Peyer's patch (tissue), 4 donors: ENCODE measurements around the gene TEKT3. TPM values are rescaled to one million over a fixed set of nuclear protein-coding genes. Genes with fewer than 3 reads are reported as not detected.

Experiments
- DNase-seq, 3 donors: peaks; one replicate each; pipeline ENCODE4 v3.0.0-alpha.2; 2017 to 2019
- H3K27ac ChIP-seq, 4 donors: fragments of 200-600 bp; sonication (generic); one replicate each; pipeline ENCODE4 v1.5.1; 2016 to 2019
- H3K27me3 ChIP-seq, 2 donors: fragments of 200-600 bp; sonication (generic); one replicate each; pipeline ENCODE4 v1.5.1; 2019
- H3K36me3 ChIP-seq, 3 donors: fragments of 200-600 bp; sonication (generic); one replicate each; pipeline ENCODE4 v1.5.1; 2016 to 2019
- H3K4me1 ChIP-seq, 4 donors: fragments of 200-600 bp; sonication (generic); one replicate each; pipeline ENCODE4 v1.5.1; 2016 to 2019
- H3K4me3 ChIP-seq, 4 donors: fragments of 200-600 bp; sonication (generic); 1 replicate in 3 of 4; 2 replicates in 1 of 4; pipeline ENCODE4 v1.5.1; 2016 to 2019; ENCODE audit warnings: mild to moderate bottlenecking in 1 of 4
- H3K9me3 ChIP-seq, 4 donors: fragments of 200-600 bp; sonication (generic); one replicate each; pipeline ENCODE4 v1.5.1; 2016 to 2019; ENCODE audit warnings: mild to moderate bottlenecking in 1 of 4
- CTCF ChIP-seq, 6 experiments: fragments of 450-650 bp in 4 of 6; fragments of 200-600 bp in 2 of 6; sonication (generic) in 1 of 6; IDR thresholded peaks; one replicate each; pipeline ENCODE4 v1.5.1; 2017 to 2019; ENCODE audit warnings: antibody characterized with exemption in 6 of 6, mild to moderate bottlenecking in 3 of 6, moderate library complexity in 1 of 6
- POLR2A ChIP-seq, 2 donors: fragments of 450-650 bp; IDR thresholded peaks; one replicate each; pipeline ENCODE4 v1.5.1; 2017; ENCODE audit warnings: antibody characterized with exemption in 2 of 2, mild to moderate bottlenecking in 2 of 2, moderate library complexity in 2 of 2
- total RNA-seq, 4 donors: library from RNA; depleted of rRNA; stranded (reverse); fragments of >200 nt; gene quantifications; one replicate each; pipeline ENCODE4 v1.1.0, GENCODE V29; 2016

The TEKT3 gene
- total RNA-seq, 4 donors from 2014 or later = 2.5 to 3.9 TPM; not detected in 2

- TF ChIP-seq POLR2A (IDR thresholded peaks at IDR 0.05) = no peak
- no peak for TF ChIP-seq CTCF (IDR thresholded peaks at IDR 0.05)
- no peak overlapping the region for H3K27ac ChIP-seq
These were observed 74.9 kb downstream of the TEKT3 start for GRCh38 chr17:15266325-15267125.

DNA sequence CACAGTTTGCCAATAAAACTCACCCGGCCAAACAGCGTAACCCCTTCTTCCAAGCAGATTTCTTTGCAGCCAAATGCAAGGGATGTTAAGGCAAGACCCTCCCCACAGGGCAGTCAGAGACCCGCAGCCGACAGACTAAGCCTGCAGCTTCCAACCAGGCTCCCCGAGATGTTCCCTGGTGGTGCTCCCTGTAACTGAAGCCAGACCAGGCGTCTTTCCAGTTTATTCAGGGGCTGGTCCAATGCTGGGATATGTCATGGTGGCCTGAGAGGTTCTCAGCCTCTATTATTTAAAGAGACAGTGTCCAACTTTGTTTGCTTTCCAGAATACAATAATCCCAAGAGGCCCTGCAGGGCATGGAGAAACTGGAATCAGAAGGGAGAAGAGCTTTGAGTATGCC is 76.3 kb downstream of the TEKT3 start, which contains the start of gene PMP22:
PMP22 (minus strand) TSS at position 196 of the 400 bp plus-strand sequence. CDS start 4,599 bp downstream, outside the sequence.
- Histone ChIP-seq H3K4me3 (peak within 1 kb of the TSS; percentile 6 to 84 (median 26)), H3K4me1 (peaks cover 0 to 28% (median 2%) of the 10 kb centered on the region in 4 donors), H3K27ac (peak within 1 kb of the TSS; percentile 46 to 99 (median 92)), H3K9me3 (no peaks in the 10 kb centered on the region), H3K27me3 (no peaks in the 10 kb centered on the region), H3K36me3 (no peaks in the 10 kb centered on the region)
- TF ChIP-seq POLR2A (IDR thresholded peaks at IDR 0.05) = no peak
- TF ChIP-seq CTCF (IDR thresholded peaks at IDR 0.05) = no peak
- no peak for DNase-seq

More at GRCh38 chr17:15266325-15267125, 74.9 kb downstream of the TEKT3 start:
- Histone ChIP-seq H3K4me3 (no peak overlapping the region), H3K27me3 (no peaks in the 10 kb centered on the region), H3K9me3 (no peaks in the 10 kb centered on the region), H3K36me3 (no peaks in the 10 kb centered on the region), H3K4me1 (peaks cover 0 to 28% (median 2%) of the 10 kb centered on the region in 4 donors)
- DNase-seq = no peak

DNA sequence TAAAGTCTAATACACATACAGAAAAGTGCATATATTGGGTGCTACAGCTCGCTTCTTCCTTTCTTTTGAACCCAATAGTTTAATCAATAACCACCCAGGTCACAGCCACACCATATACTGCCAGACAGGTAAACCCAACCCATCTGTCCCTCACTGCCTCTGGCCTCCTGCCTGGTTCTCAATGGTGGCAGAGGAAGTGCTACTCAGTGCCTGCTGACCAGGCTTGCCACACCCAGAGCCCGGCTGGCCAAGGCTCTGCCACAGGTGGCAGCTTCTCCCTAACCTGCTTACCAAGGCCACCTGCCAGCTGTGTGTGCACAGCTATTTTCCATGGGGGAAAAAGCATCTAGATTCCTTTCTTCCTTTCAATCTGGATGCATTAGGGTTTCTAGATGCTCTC is 76.9 kb downstream of the TEKT3 start:
- H3K27me3 ChIP-seq = no peaks in the 10 kb centered on the region
- no peaks in the 10 kb centered on the region for H3K9me3 ChIP-seq
- peaks cover 0 to 1% (median 0%) of the 10 kb centered on the region in 3 donors for H3K36me3 ChIP-seq
- H3K4me1 ChIP-seq = peaks cover 0 to 25% (median 2%) of the 10 kb centered on the region in 4 donors
- TF ChIP-seq CTCF (IDR thresholded peaks at IDR 0.05) = peak in 1 of 6 experiments; percentile 17
- TF ChIP-seq POLR2A (IDR thresholded peaks at IDR 0.05) = peak; percentile 21 to 58
- DNase-seq = peak in 2 of 3 donors; percentile 89
- peak overlapping the region; percentile 6 to 84 (median 26) for H3K4me3 ChIP-seq
- H3K27ac ChIP-seq = peak overlapping the region; percentile 46 to 99 (median 92)

DNA sequence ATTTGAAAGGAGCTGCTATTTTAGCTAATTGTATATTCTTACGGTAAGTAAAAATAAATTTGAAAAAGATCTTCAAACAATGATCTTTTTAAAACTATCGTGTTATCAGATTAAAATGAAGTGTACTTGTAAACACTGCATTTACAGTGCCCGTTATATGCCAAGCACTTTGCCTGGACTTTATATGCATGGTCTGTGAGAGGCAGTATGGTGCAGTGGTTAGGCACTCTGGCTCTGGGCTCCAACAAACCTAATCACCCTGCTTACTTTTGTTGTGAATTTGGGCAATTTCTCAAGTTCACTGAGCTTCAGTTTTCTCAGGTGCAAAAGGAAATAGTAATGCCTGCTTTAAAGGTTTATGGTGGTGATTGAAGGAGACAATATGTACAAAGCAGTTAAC is 77.7 kb downstream of the TEKT3 start:
- H3K4me3 ChIP-seq = peak overlapping the region in 2 of 4 donors; percentile 75 to 84
- no peak for DNase-seq
- H3K27ac ChIP-seq = peak overlapping the region; percentile 72 to 99 (median 92)
- TF ChIP-seq CTCF (IDR thresholded peaks at IDR 0.05) (peak in 1 of 6 experiments; percentile 11), POLR2A (IDR thresholded peaks at IDR 0.05) (no peak)
- no peaks in the 10 kb centered on the region for H3K27me3 ChIP-seq
- peaks cover 0 to 10% (median 0%) of the 10 kb centered on the region in 3 donors for H3K36me3 ChIP-seq
- no peaks in the 10 kb centered on the region for H3K9me3 ChIP-seq
- H3K4me1 ChIP-seq = peaks cover 0 to 30% (median 2%) of the 10 kb centered on the region in 4 donors

- Histone ChIP-seq H3K9me3 (no peaks in the 10 kb centered on the region), H3K27ac (peak overlapping the region; percentile 72 to 99 (median 92)), H3K27me3 (no peaks in the 10 kb centered on the region), H3K4me3 (peak overlapping the region; percentile 29 to 84 (median 58)), H3K4me1 (peaks cover 0 to 35% (median 2%) of the 10 kb centered on the region in 4 donors), H3K36me3 (peaks cover 0 to 15% (median 0%) of the 10 kb centered on the region in 3 donors)
- no peak for TF ChIP-seq CTCF (IDR thresholded peaks at IDR 0.05)
- TF ChIP-seq POLR2A (IDR thresholded peaks at IDR 0.05) = peak in 1 of 2 donors; percentile 29
- DNase-seq = peak; percentile 28 to 82 (median 80)
These were observed 78.2 kb downstream of the TEKT3 start for GRCh38 chr17:15263206-15263579.
